Amniotic stem cell (primary cell): Measurements from ENCODE around the gene MYOZ2.

Experiments
- DNase-seq: peaks from one replicate; lab custom pipeline; 2025; lab: John Stamatoyannopoulos, UW

Gene MYOZ2

GRCh38 chr4:119197772-119198212, 62.2 kb downstream of the MYOZ2 start:
- DNase-seq, result no peak

- no peak for DNase-seq
These were observed 69.3 kb downstream of the MYOZ2 start for GRCh38 chr4:119204916-119205315.

- no peak for DNase-seq
These were observed 70.1 kb downstream of the MYOZ2 start for GRCh38 chr4:119205690-119206089.

- no peak for DNase-seq
These were observed 70.5 kb downstream of the MYOZ2 start for GRCh38 chr4:119206178-119206577.

GRCh38 chr4:119207051-119207450, 71.4 kb downstream of the MYOZ2 start:
- DNase-seq, result no peak

- peak; percentile 80 for DNase-seq
These were observed 73.4 kb downstream of the MYOZ2 start for GRCh38 chr4:119209077-119209476.

- DNase-seq, result no peak
These were observed 74.0 kb downstream of the MYOZ2 start for GRCh38 chr4:119209586-119209985.

- DNase-seq, result no peak
These were observed 75.1 kb downstream of the MYOZ2 start for GRCh38 chr4:119210775-119211174.

GRCh38 chr4:119211867-119212233, 76.2 kb downstream of the MYOZ2 start:
- DNase-seq, result no peak

GRCh38 chr4:119212234-119212963, 76.8 kb downstream of the MYOZ2 start, which contains the start of gene USP53:
Gene USP53, plus strand, starts transcription at chr4:119212713. Its CDS starts 27,047 bp downstream, at chr4:119239760.
- DNase-seq, result peak; percentile 99

GRCh38 chr4:119212964-119213606, 77.5 kb downstream of the MYOZ2 start:
- DNase-seq, result peak; percentile 63

GRCh38 chr4:119218093-119218492, 82.5 kb downstream of the MYOZ2 start:
- no peak for DNase-seq

GRCh38 chr4:119221412-119221811, 85.8 kb downstream of the MYOZ2 start:
- no peak for DNase-seq

GRCh38 chr4:119227690-119228089, 92.1 kb downstream of the MYOZ2 start:
- no peak for DNase-seq

GRCh38 chr4:119228406-119228805, 92.8 kb downstream of the MYOZ2 start:
- no peak for DNase-seq

- DNase-seq, result no peak
These were observed 94.5 kb downstream of the MYOZ2 start for GRCh38 chr4:119229908-119230687.

- DNase-seq, result no peak
These were observed 95.9 kb downstream of the MYOZ2 start for GRCh38 chr4:119231491-119231890.

GRCh38 chr4:119232286-119232685, 96.7 kb downstream of the MYOZ2 start:
- DNase-seq, result no peak

GRCh38 chr4:119233191-119233590, 97.6 kb downstream of the MYOZ2 start:
- DNase-seq, result no peak

GRCh38 chr4:119233750-119234149, 98.1 kb downstream of the MYOZ2 start:
- no peak for DNase-seq

GRCh38 chr4:119237201-119237600, 101.6 kb downstream of the MYOZ2 start:
- no peak for DNase-seq
